ENCODE measurements around the gene CAPG. TPM values are rescaled to one million over a fixed set of nuclear protein-coding genes. Genes with fewer than 3 reads are reported as not detected.

Gene CAPG
- polyA plus RNA-seq, 1 donor (not counting 4 experiments of a cell fraction or from before 2014, with no cell fraction given) = 466 TPM

- no peak for FAIRE-seq
- dilution Hi-C loops (cut with MboI; ENCODE audit: extremely low pct_ligation_motif_present, low sequenced_read_pairs) = no loop called here
These were observed 62.6 kb downstream of the CAPG start for GRCh38 chr2:85347599-85347998.

More at GRCh38 chr2:85347599-85347998, 62.6 kb downstream of the CAPG start:
- Histone ChIP-seq H3K9me3 (ENCODE audit: control insufficient read depth, low read depth, low read length) (no peaks in the 10 kb centered on the region), H3K4me2 (ENCODE audit: control insufficient read depth, extremely low read depth, insufficient read depth, low read depth, low read length) (no peak overlapping the region), H3K4me1 (ENCODE audit: control insufficient read depth, extremely low read depth, insufficient read depth, low read length) (peaks cover 2% of the 10 kb centered on the region), H3K27me3 (ENCODE audit: control insufficient read depth, extremely low read depth, insufficient read depth, low read length) (no peaks in the 10 kb centered on the region), H3K4me3 (ENCODE audit: control insufficient read depth in 2 of 3, extremely low read depth in 1 of 3, insufficient read depth in 2 of 3, low read depth in 1 of 3, low read length in 3 of 3) (no peak overlapping the region), H4K20me1 (ENCODE audit: control insufficient read depth, extremely low read depth, insufficient read depth, low read length) (no peaks in the 10 kb centered on the region), H3K9me1 (ENCODE audit: control insufficient read depth, extremely low read depth, insufficient read depth, low read length) (no peaks in the 10 kb centered on the region), H3K36me3 (ENCODE audit: control insufficient read depth in 2 of 2, extremely low read depth in 1 of 2, insufficient read depth in 2 of 2, low read length in 2 of 2) (peaks cover 47 to 60% of the 10 kb centered on the region in 2 experiments), H3K27ac (ENCODE audit: control insufficient read depth, insufficient read depth, low read length) (no peak overlapping the region), H3K79me2 (ENCODE audit: control insufficient read depth, insufficient read depth, low read length) (peaks cover 14% of the 10 kb centered on the region), H2AFZ (ENCODE audit: control insufficient read depth, low read length) (no peak overlapping the region), H3K9ac (ENCODE audit: control insufficient read depth, extremely low read depth, insufficient read depth, low read length) (no peak overlapping the region)
- no peak for DNase-seq (ENCODE audit: low read depth, low spot score)
- TF ChIP-seq EZH2 (IDR thresholded peaks at IDR 0.05; ENCODE audit: low read length) (no peak), CTCF (optimal IDR thresholded peaks at IDR 0.05 in 1 of 3, IDR thresholded peaks at IDR 0.05 in 1 of 3, conservative IDR thresholded peaks at IDR 0.05 in 1 of 3; ENCODE audit: extremely low read depth in 1 of 3, insufficient read depth in 2 of 3, low read length in 3 of 3) (no peak)

Small RNAs within 50 kb of the gene (small RNA-seq; reads per million reads assigned to genes)
- gene AC062037.1 (ENCODE audit: insufficient read length in 3 of 3, low read depth in 3 of 3, low replicate concordance in 1 of 3) (0 reads per million in 3 experiments), gene AC062037.2 (ENCODE audit: insufficient read length in 3 of 3, low read depth in 3 of 3, low replicate concordance in 1 of 3) (0 reads per million in 3 experiments), gene RF00019 (ENCODE audit: insufficient read length in 3 of 3, low read depth in 3 of 3, low replicate concordance in 1 of 3) (0 reads per million in 3 experiments), gene RN7SL113P (ENCODE audit: insufficient read length in 3 of 3, low read depth in 3 of 3, low replicate concordance in 1 of 3) (0 reads per million in 3 experiments), gene RN7SL251P (ENCODE audit: insufficient read length in 3 of 3, low read depth in 3 of 3, low replicate concordance in 1 of 3) (0 reads per million in 3 experiments)

Other genes starting within 250 kb of the CAPG start
- 35.4 to 46.9 TPM (median 43.3 TPM) in 3 replicates for gene TGOLN2, start 82.4 kb downstream of the CAPG start, polyA plus RNA-seq
- 74.0 to 98.8 TPM (median 74.8 TPM) in 3 replicates for gene RETSAT, start 55.8 kb downstream of the CAPG start, polyA plus RNA-seq
- gene ELMOD3, start 55.6 kb downstream of the CAPG start, polyA plus RNA-seq = 17.8 to 31.0 TPM (median 20.1 TPM) in 3 replicates
- gene SH2D6, start 8.3 kb upstream of the CAPG start, polyA plus RNA-seq = 0.10 to 0.21 TPM in 2 of 3 replicates, not detected in the other
- gene MAT2A, start 128.8 kb upstream of the CAPG start, polyA plus RNA-seq = 304 to 353 TPM (median 304 TPM) in 3 replicates
- gene GGCX, start 151.1 kb upstream of the CAPG start, polyA plus RNA-seq = 34.3 to 39.1 TPM (median 35.6 TPM) in 3 replicates
- 291 to 385 TPM (median 323 TPM) in 3 replicates for gene VAMP8, start 167.2 kb upstream of the CAPG start, polyA plus RNA-seq
- 9.3 to 24.1 TPM (median 11.0 TPM) in 3 replicates for gene VAMP5, start 174.1 kb upstream of the CAPG start, polyA plus RNA-seq
- gene RNF181, start 185.4 kb upstream of the CAPG start, polyA plus RNA-seq = 174 to 336 TPM (median 264 TPM) in 3 replicates
- gene TMEM150A, start 192.3 kb upstream of the CAPG start, polyA plus RNA-seq = 7.7 to 13.3 TPM (median 11.8 TPM) in 3 replicates
- 7.9 to 13.6 TPM (median 12.5 TPM) in 3 replicates for gene C2orf68, start 201.7 kb upstream of the CAPG start, polyA plus RNA-seq
- 61.2 to 64.9 TPM (median 61.4 TPM) in 3 replicates for gene USP39, start 205.8 kb upstream of the CAPG start, polyA plus RNA-seq

All from keratinocyte (primary cell).